SH-SY5Y (cell line): ENCODE results near the gene UTS2B.

Source experiments
- GATA2 ChIP-seq: IDR thresholded peaks from 2 replicates; pipeline ENCODE4 v1.6.1; 2011; ENCODE audit warnings: mild to moderate bottlenecking, low read depth, low read length
- GATA3 ChIP-seq: IDR thresholded peaks from 2 replicates; pipeline ENCODE4 v1.6.1; 2011; ENCODE audit warnings: low read depth, mild to moderate bottlenecking, low read length, moderate library complexity

The UTS2B gene

GRCh38 chr3:191257286-191257685 lies 73.0 kb downstream of the UTS2B start:
- TF ChIP-seq GATA2 (no peak), GATA3 (no peak)

GRCh38 chr3:191256405-191256804 lies 73.9 kb downstream of the UTS2B start:
- no peak for TF ChIP-seq GATA2
- no peak for TF ChIP-seq GATA3

GRCh38 chr3:191255156-191255555 lies 75.2 kb downstream of the UTS2B start:
- TF ChIP-seq GATA3 (no peak), GATA2 (no peak)

- no peak for TF ChIP-seq GATA3
- no peak for TF ChIP-seq GATA2
Observed at GRCh38 chr3:191254098-191254873, 76.0 kb downstream of the UTS2B start.

- TF ChIP-seq GATA3: no peak
- TF ChIP-seq GATA2: no peak
Observed at GRCh38 chr3:191253089-191253799, 77.1 kb downstream of the UTS2B start.

GRCh38 chr3:191246630-191247029 lies 83.7 kb downstream of the UTS2B start:
- TF ChIP-seq GATA2 (no peak), GATA3 (no peak)

GRCh38 chr3:191244242-191244867 lies 86.0 kb downstream of the UTS2B start:
- TF ChIP-seq GATA3 (no peak), GATA2 (no peak)

- TF ChIP-seq GATA2: no peak
- TF ChIP-seq GATA3: no peak
Observed at GRCh38 chr3:191240486-191240885, 89.8 kb downstream of the UTS2B start.

GRCh38 chr3:191239407-191240031 lies 90.8 kb downstream of the UTS2B start:
- TF ChIP-seq GATA3 (no peak), GATA2 (no peak)

GRCh38 chr3:191238321-191238817 lies 92.0 kb downstream of the UTS2B start:
- TF ChIP-seq GATA2: no peak
- TF ChIP-seq GATA3: no peak

- no peak for TF ChIP-seq GATA3
- TF ChIP-seq GATA2: no peak
Observed at GRCh38 chr3:191237047-191237882, 93.1 kb downstream of the UTS2B start.

GRCh38 chr3:191236646-191237045 lies 93.7 kb downstream of the UTS2B start:
- no peak for TF ChIP-seq GATA3
- TF ChIP-seq GATA2: no peak
